ENCODE data around the gene GNB5.
"Not testable (repeated sequence)": the region's sequence is repeated elsewhere in the genome, so short reads cannot be mapped to it uniquely, and the experiment has no call there.

GNB5 gene

GRCh38 chr15:52170199-52170598 is 21.0 kb downstream of the GNB5 start:
- not testable (repeated sequence) for DNase-seq (ENCODE audit: low read depth, low spot score)

GRCh38 chr15:52165494-52166131 is 25.6 kb downstream of the GNB5 start:
- DNase-seq (ENCODE audit: low read depth, low spot score): not testable (repeated sequence)

- no peak for DNase-seq (ENCODE audit: low read depth, low spot score)
Observed at GRCh38 chr15:52164631-52165265, 26.4 kb downstream of the GNB5 start.

GRCh38 chr15:52163321-52164190 is 27.6 kb downstream of the GNB5 start:
- no peak for DNase-seq (ENCODE audit: low read depth, low spot score)

- DNase-seq (ENCODE audit: low read depth, low spot score): no peak
Observed at GRCh38 chr15:52162876-52163275, 28.3 kb downstream of the GNB5 start.

GRCh38 chr15:52162260-52162659 is 28.9 kb downstream of the GNB5 start:
- DNase-seq (ENCODE audit: low read depth, low spot score): no peak

GRCh38 chr15:52161406-52161966 is 29.7 kb downstream of the GNB5 start:
- DNase-seq (ENCODE audit: low read depth, low spot score): no peak

- DNase-seq (ENCODE audit: low read depth, low spot score): no peak
Observed at GRCh38 chr15:52159645-52160044, 31.5 kb downstream of the GNB5 start.

GRCh38 chr15:52158084-52158765 is 33.0 kb downstream of the GNB5 start:
- no peak for DNase-seq (ENCODE audit: low read depth, low spot score)

- no peak for DNase-seq (ENCODE audit: low read depth, low spot score)
Observed at GRCh38 chr15:52155878-52156277, 35.3 kb downstream of the GNB5 start.

- DNase-seq (ENCODE audit: low read depth, low spot score): no peak
Observed at GRCh38 chr15:52154896-52155865, 36.0 kb downstream of the GNB5 start.

- DNase-seq (ENCODE audit: low read depth, low spot score): no peak
Observed at GRCh38 chr15:52153900-52154895, 37.0 kb downstream of the GNB5 start.

GRCh38 chr15:52151353-52151752 is 39.8 kb downstream of the GNB5 start:
- DNase-seq (ENCODE audit: low read depth, low spot score): no peak

GRCh38 chr15:52150871-52151270 is 40.3 kb downstream of the GNB5 start:
- DNase-seq (ENCODE audit: low read depth, low spot score): no peak

- DNase-seq (ENCODE audit: low read depth, low spot score): no peak
Observed at GRCh38 chr15:52150043-52150825, 41.0 kb downstream of the GNB5 start.

GRCh38 chr15:52148403-52148802 is 42.8 kb downstream of the GNB5 start:
- DNase-seq (ENCODE audit: low read depth, low spot score): peak; percentile 16

GRCh38 chr15:52146776-52147175 is 44.4 kb downstream of the GNB5 start:
- no peak for DNase-seq (ENCODE audit: low read depth, low spot score)

GRCh38 chr15:52146261-52146660 is 44.9 kb downstream of the GNB5 start:
- DNase-seq (ENCODE audit: low read depth, low spot score): no peak

All from astrocyte of the hippocampus (primary cell).